A549 (cell line): Measurements from ENCODE around the gene SCUBE1. TPM values are rescaled to one million over a fixed set of nuclear protein-coding genes. Genes with fewer than 3 reads are reported as not detected.
"Not testable (repeated sequence)": the region's sequence is repeated elsewhere in the genome, so short reads cannot be mapped to it uniquely, and the experiment has no call there.

ENCODE experiments used
- ATAC-seq, 2 experiments: fragments of 200-7000 bp in 1 of 2; fragments of >200 bp in 1 of 2; cut with Nextera tagmentation in 1 of 2; cut with Tn5 transposase in 1 of 2; 3 replicates each; pipeline versions ENCODE4 v1.8.0 to v1.9.1; 2018 to 2020; ENCODE audit warnings: mild to moderate bottlenecking in 1 of 2, moderate library complexity in 1 of 2
- CTCF ChIA-PET: fragments of 300-600 bp; sonication (Branson Sonifier 250); formaldehyde crosslinking; extraction: SDS; loops from one replicate; lab custom pipeline; 2021; ENCODE audit warnings: antibody characterized with exemption, inconsistent platforms; lab: Yijun Ruan, JAX
- POLR2A ChIA-PET: fragments of 350-600 bp; formaldehyde crosslinking; extraction: SDS; loops from one replicate; lab custom pipeline; 2021; ENCODE audit warnings: antibody characterized with exemption, inconsistent platforms; lab: Yijun Ruan, JAX
- DNase-seq, 2 experiments: peaks; one replicate each; pipeline versions ENCODE4 v3.0.0 to v3.0.0-alpha.2; 2011 to 2016; ENCODE audit warnings: low read depth in 1 of 2, low spot score in 1 of 2
- FAIRE-seq: peaks from 2 replicates; lab custom pipeline; 2011; peaks lifted over from hg19 to GRCh38; lab: Jason Lieb, UNC
- H3K27ac ChIP-seq, 2 experiments: fragments of >200 bp; sonication (Bioruptor Twin); formaldehyde crosslinking; 3 replicates each; pipeline ENCODE4 v1.5.1; 2016 to 2017
- H3K4me1 ChIP-seq: fragments of >200 bp; sonication (Bioruptor Twin); formaldehyde crosslinking; 3 replicates; pipeline ENCODE4 v1.6.1; 2016
- H3K4me2 ChIP-seq: fragments of >200 bp; sonication (Bioruptor Twin); formaldehyde crosslinking; 3 replicates; pipeline ENCODE4 v1.6.1; 2016
- H3K4me3 ChIP-seq: fragments of >200 bp; sonication (Bioruptor Twin); formaldehyde crosslinking; 3 replicates; pipeline ENCODE4 v1.5.1; 2016
- H3K9me3 ChIP-seq: fragments of >200 bp; sonication (Bioruptor Twin); formaldehyde crosslinking; 3 replicates; pipeline ENCODE4 v1.6.1; 2016
- BHLHE40 ChIP-seq: IDR thresholded peaks from 2 replicates; pipeline ENCODE4 v1.6.1; 2012; ENCODE audit warnings: low read depth, low read length, inconsistent platforms
- CBX8 ChIP-seq: fragments of 200-600 bp; sonication (generic); IDR thresholded peaks from 2 replicates; pipeline ENCODE4 v1.6.1; 2016
- CHD2 ChIP-seq: fragments of 150-350 bp; IDR thresholded peaks from 2 replicates; pipeline ENCODE4 v1.6.1; 2014; ENCODE audit warnings: low read length; ENCODE audit not compliant: partially characterized antibody
- EHF ChIP-seq: fragments of 250-450 bp; sonication (Bioruptor Pico); IDR thresholded peaks from 2 replicates; pipeline ENCODE4 v1.5.0; 2020; ENCODE audit warnings: mild to moderate bottlenecking
- EP300 ChIP-seq, 2 experiments: fragments of >200 bp; sonication (Bioruptor Twin); formaldehyde crosslinking; IDR thresholded peaks; 2 replicates in 1 of 2; 3 replicates in 1 of 2; pipeline ENCODE4 v1.6.1; 2016 to 2017
- FOXS1 ChIP-seq: fragments of 250-450 bp; sonication (Bioruptor Pico); IDR thresholded peaks from 2 replicates; pipeline ENCODE4 v1.5.0; 2020; ENCODE audit warnings: mild to moderate bottlenecking, moderate library complexity
- GATA3 ChIP-seq: IDR thresholded peaks from 2 replicates; pipeline ENCODE4 v1.6.1; 2012; ENCODE audit warnings: borderline replicate concordance
- HDAC2 ChIP-seq: fragments of 200-600 bp; sonication (generic); IDR thresholded peaks from 2 replicates; pipeline ENCODE4 v1.6.1; 2016
- HES2 ChIP-seq: fragments of >200 bp; sonication (Bioruptor Twin); formaldehyde crosslinking; IDR thresholded peaks from 2 replicates; pipeline ENCODE4 v1.6.1; 2016
- HEYL ChIP-seq: fragments of 250-450 bp; sonication (Bioruptor Pico); IDR thresholded peaks from 2 replicates; pipeline ENCODE4 v1.8.0; 2021; ENCODE audit warnings: mild to moderate bottlenecking, moderate library complexity
- JUN ChIP-seq, 2 experiments: fragments of >200 bp; sonication (Bioruptor Twin); formaldehyde crosslinking; IDR thresholded peaks; 2 replicates in 1 of 2; 3 replicates in 1 of 2; pipeline ENCODE4 v1.6.1; 2016 to 2017
- NR3C1 ChIP-seq: fragments of >200 bp; sonication (Bioruptor Twin); formaldehyde crosslinking; IDR thresholded peaks from 3 replicates; pipeline ENCODE4 v1.6.1; 2017
- PBX3 ChIP-seq: IDR thresholded peaks from 2 replicates; pipeline ENCODE4 v1.6.1; 2012
- SMC3 ChIP-seq: fragments of >200 bp; sonication (Bioruptor Twin); formaldehyde crosslinking; IDR thresholded peaks from 3 replicates; pipeline ENCODE4 v1.6.1; 2018; ENCODE audit warnings: inconsistent platforms
- WGBS: methylation state at CpG from one replicate; pipeline ENCODE4 v1.1.6; 2017; ENCODE audit errors: missing lambda C conversion rate; 5-methylcytosine and 5-hydroxymethylcytosine counted together
- polyA plus RNA-seq, 4 experiments: library from polyadenylated mRNA; depleted of rRNA in 3 of 4; stranded (reverse); fragments of >200 nt; fragmentation: RNase III in 1 of 4; extraction: RNeasy Plus Mini Kit Qiagen cat#74134 plus additional on column Dnase treatment in 1 of 4; gene quantifications; 2 replicates in 3 of 4; 3 replicates in 1 of 4; pipeline ENCODE4 v1.2.3, GENCODE V29; 2011 to 2017
- TF ChIP-seq, protein P1 (sequence below): fragments of 250-450 bp; sonication (Bioruptor Pico); IDR thresholded peaks from 2 replicates; pipeline ENCODE4 v1.5.0; 2020; ENCODE audit warnings: low read depth, mild to moderate bottlenecking, moderate library complexity
- TF ChIP-seq, protein P2 (sequence below): fragments of 450-650 bp; IDR thresholded peaks from 2 replicates; pipeline ENCODE4 v1.6.1; 2014; ENCODE audit warnings: antibody characterized with exemption
- TF ChIP-seq, protein P3 (sequence below): fragments of 250-450 bp; sonication (Bioruptor Pico); IDR thresholded peaks from 2 replicates; pipeline ENCODE4 v1.5.0; 2021; ENCODE audit warnings: mild to moderate bottlenecking, moderate library complexity, borderline replicate concordance
- TF ChIP-seq, protein P4 (sequence below): fragments of >200 bp; sonication (Bioruptor Twin); formaldehyde crosslinking; IDR thresholded peaks from 3 replicates; pipeline ENCODE4 v1.5.1; 2016
- TF ChIP-seq, protein P5 (sequence below): IDR thresholded peaks from 2 replicates; pipeline ENCODE4 v1.6.1; 2012

The SCUBE1 gene
- polyA plus RNA-seq, 2 of the 4 experiments (the other 2 are of a cell fraction) = 0.01 to 0.12 TPM

GRCh38 chr22:43356881-43357280 lies 13.7 kb upstream of the SCUBE1 start (continued):
- TF ChIP-seq, protein P1, sequence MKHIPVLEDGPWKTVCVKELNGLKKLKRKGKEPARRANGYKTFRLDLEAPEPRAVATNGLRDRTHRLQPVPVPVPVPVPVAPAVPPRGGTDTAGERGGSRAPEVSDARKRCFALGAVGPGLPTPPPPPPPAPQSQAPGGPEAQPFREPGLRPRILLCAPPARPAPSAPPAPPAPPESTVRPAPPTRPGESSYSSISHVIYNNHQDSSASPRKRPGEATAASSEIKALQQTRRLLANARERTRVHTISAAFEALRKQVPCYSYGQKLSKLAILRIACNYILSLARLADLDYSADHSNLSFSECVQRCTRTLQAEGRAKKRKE = no peak
- TF ChIP-seq FOXS1 (CRISPR knock-in tag) (no peak), BHLHE40 (no peak), EHF (CRISPR knock-in tag) (no peak), HDAC2 (no peak), GATA3 (no peak), NR3C1 (no peak), EP300 (IDR thresholded peaks at IDR 0.05) (no peak)
- TF ChIP-seq, protein P2, sequence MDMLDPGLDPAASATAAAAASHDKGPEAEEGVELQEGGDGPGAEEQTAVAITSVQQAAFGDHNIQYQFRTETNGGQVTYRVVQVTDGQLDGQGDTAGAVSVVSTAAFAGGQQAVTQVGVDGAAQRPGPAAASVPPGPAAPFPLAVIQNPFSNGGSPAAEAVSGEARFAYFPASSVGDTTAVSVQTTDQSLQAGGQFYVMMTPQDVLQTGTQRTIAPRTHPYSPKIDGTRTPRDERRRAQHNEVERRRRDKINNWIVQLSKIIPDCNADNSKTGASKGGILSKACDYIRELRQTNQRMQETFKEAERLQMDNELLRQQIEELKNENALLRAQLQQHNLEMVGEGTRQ = no peak

GRCh38 chr22:43355688-43356087 lies 12.5 kb upstream of the SCUBE1 start:
- ATAC-seq, H3K4me1 ChIP-seq, FAIRE-seq, DNase-seq, H3K9me3 ChIP-seq, POLR2A ChIA-PET, H3K4me2 ChIP-seq, H3K27ac ChIP-seq, H3K4me3 ChIP-seq: not testable (repeated sequence)
- WGBS = 71% methylated on average over 10 of the region's 10 CpGs
- CTCF ChIA-PET = interaction anchor here (4.2 kb wide), 1 partner anchor 9 kb away, joined by 28 read pairs; no protein-coding TSS in a partner anchor

- DNase-seq (no peak), ATAC-seq (no peak), FAIRE-seq (no peak)
- no peak for TF ChIP-seq HEYL (CRISPR knock-in tag)
- no peak for TF ChIP-seq CBX8
- TF ChIP-seq CHD2 = no peak
- TF ChIP-seq, protein P3, sequence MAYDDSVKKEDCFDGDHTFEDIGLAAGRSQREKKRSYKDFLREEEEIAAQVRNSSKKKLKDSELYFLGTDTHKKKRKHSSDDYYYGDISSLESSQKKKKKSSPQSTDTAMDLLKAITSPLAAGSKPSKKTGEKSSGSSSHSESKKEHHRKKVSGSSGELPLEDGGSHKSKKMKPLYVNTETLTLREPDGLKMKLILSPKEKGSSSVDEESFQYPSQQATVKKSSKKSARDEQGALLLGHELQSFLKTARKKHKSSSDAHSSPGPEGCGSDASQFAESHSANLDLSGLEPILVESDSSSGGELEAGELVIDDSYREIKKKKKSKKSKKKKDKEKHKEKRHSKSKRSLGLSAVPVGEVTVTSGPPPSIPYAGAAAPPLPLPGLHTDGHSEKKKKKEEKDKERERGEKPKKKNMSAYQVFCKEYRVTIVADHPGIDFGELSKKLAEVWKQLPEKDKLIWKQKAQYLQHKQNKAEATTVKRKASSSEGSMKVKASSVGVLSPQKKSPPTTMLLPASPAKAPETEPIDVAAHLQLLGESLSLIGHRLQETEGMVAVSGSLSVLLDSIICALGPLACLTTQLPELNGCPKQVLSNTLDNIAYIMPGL (CRISPR knock-in tag) = no peak
- ChIA-PET CTCF (interaction anchor here (1.1 to 2.0 kb wide), 2 partner anchors 33 to 78 kb away, joined by 4 to 9 read pairs; no protein-coding TSS in a partner anchor), POLR2A (no interaction called here)
- H3K27ac ChIP-seq = no peak overlapping the region
- no peak overlapping the region for H3K4me3 ChIP-seq
- H3K9me3 ChIP-seq = no peaks in the 10 kb centered on the region
- no peak overlapping the region for H3K4me2 ChIP-seq
- WGBS = 71% methylated on average over 5 of the region's 5 CpGs
- no peaks in the 10 kb centered on the region for H3K4me1 ChIP-seq
These were observed 8.8 kb upstream of the SCUBE1 start for GRCh38 chr22:43351966-43352345.

GRCh38 chr22:43349636-43350035 lies 6.5 kb upstream of the SCUBE1 start:
- ChIA-PET CTCF (interaction anchor here (2.0 kb wide), 1 partner anchor 75 kb away, joined by 12 read pairs; no protein-coding TSS in a partner anchor), POLR2A (no interaction called here)
- DNase-seq (no peak), FAIRE-seq (no peak), ATAC-seq (no peak)
- Histone ChIP-seq H3K27ac (no peak overlapping the region), H3K9me3 (no peaks in the 10 kb centered on the region), H3K4me1 (peaks cover 7% of the 10 kb centered on the region), H3K4me3 (no peak overlapping the region), H3K4me2 (no peak overlapping the region)
- 70% methylated on average over 12 of the region's 12 CpGs for WGBS
- TF ChIP-seq JUN (IDR thresholded peaks at IDR 0.05) = no peak

DNA sequence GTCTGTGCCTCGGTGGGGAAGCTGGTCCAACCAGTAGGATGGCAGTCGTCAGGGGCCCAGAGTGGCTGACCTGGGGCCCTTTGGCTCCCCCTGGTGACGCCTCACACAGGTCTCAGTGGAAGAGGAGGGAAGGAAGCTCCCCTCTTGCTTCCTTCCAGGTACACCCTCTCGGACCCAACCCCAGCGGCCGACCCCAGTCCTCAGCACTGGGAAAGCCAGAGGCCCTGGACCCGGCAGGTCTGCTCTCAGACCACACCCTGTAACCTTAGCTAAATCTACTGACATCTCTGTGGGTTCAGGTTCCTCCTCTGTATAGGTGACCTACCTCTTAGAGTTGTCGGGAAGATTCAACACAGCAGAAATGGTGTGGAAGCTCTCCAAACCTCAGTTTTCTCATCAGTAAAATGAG lies 3.4 kb upstream of the SCUBE1 start:
- FAIRE-seq (no peak), DNase-seq (peak; percentile 37 to 65), ATAC-seq (peak; percentile 59 to 87; a peak in 4 of 6 replicates)
- CTCF ChIA-PET = interaction anchor here (0.7 to 4.5 kb wide), 39 partner anchors 9 to 1264 kb away, joined by 3 to 84 read pairs (median 4); no protein-coding TSS in a partner anchor
- WGBS = 13% methylated on average over 8 of the region's 8 CpGs
- Histone ChIP-seq H3K4me2 (no peak overlapping the region), H3K4me1 (peaks cover 11% of the 10 kb centered on the region), H3K4me3 (no peak overlapping the region), H3K9me3 (no peaks in the 10 kb centered on the region), H3K27ac (no peak overlapping the region)
- POLR2A ChIA-PET = interaction anchor here (0.7 kb wide), 1 partner anchor 204 kb away, joined by 5 read pairs; no protein-coding TSS in a partner anchor
- peak; percentile 66 for TF ChIP-seq SMC3
- no peak for TF ChIP-seq CBX8
- no peak for TF ChIP-seq PBX3
- TF ChIP-seq, protein P4, sequence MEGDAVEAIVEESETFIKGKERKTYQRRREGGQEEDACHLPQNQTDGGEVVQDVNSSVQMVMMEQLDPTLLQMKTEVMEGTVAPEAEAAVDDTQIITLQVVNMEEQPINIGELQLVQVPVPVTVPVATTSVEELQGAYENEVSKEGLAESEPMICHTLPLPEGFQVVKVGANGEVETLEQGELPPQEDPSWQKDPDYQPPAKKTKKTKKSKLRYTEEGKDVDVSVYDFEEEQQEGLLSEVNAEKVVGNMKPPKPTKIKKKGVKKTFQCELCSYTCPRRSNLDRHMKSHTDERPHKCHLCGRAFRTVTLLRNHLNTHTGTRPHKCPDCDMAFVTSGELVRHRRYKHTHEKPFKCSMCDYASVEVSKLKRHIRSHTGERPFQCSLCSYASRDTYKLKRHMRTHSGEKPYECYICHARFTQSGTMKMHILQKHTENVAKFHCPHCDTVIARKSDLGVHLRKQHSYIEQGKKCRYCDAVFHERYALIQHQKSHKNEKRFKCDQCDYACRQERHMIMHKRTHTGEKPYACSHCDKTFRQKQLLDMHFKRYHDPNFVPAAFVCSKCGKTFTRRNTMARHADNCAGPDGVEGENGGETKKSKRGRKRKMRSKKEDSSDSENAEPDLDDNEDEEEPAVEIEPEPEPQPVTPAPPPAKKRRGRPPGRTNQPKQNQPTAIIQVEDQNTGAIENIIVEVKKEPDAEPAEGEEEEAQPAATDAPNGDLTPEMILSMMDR = peak; percentile 48
- TF ChIP-seq, protein P3 (CRISPR knock-in tag) = no peak
- TF ChIP-seq, protein P5, sequence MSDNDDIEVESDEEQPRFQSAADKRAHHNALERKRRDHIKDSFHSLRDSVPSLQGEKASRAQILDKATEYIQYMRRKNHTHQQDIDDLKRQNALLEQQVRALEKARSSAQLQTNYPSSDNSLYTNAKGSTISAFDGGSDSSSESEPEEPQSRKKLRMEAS = no peak
- no peak for TF ChIP-seq HES2
